Measurements from ENCODE around the gene SLC14A1. TPM values are rescaled to one million over a fixed set of nuclear protein-coding genes. Genes with fewer than 3 reads are reported as not detected.
"Not testable (repeated sequence)": the region's sequence is repeated elsewhere in the genome, so short reads cannot be mapped to it uniquely, and the experiment has no call there.

Gene SLC14A1
- polyA plus RNA-seq, 1 donor from 2014 or later = not detected

DNA sequence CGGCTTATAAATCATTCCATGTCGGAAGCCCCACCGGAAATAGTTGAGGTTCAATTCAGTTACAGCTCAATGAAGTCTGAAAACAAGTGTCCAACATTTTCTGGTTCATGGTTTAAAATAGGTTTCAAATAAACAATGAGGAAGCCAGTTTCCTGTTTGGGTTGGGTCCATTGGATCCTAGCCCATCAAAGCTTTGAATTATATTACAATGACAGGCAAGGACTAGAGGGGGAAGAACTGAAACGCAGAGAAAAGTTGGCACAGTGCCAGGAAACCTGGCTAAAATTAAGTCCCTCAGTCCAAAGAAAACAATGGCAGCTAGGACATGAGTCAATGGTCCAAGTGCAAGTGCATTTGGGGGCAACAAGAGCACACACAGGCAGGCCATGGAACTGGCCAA lies 32.0 kb downstream of the SLC14A1 start:
- no peaks in the 10 kb centered on the region for H3F3A ChIP-seq (ENCODE audit: insufficient read depth, low read length, poor library complexity, severe bottlenecking)
- H3K27me3 ChIP-seq (ENCODE audit: insufficient read depth, low read depth, low read length) = no peaks in the 10 kb centered on the region
- no peak for TF ChIP-seq EZH2 (IDR thresholded peaks at IDR 0.05; ENCODE audit: borderline replicate concordance, insufficient read depth, low read length, poor library complexity, severe bottlenecking)
- no peak for TF ChIP-seq TAF1 (IDR thresholded peaks at IDR 0.05; ENCODE audit: low read depth)
- TF ChIP-seq POLR2AphosphoS5 (IDR thresholded peaks at IDR 0.05) = no peak
- TF ChIP-seq EP300 (conservative IDR thresholded peaks at IDR 0.05; ENCODE audit: poor library complexity, severe bottlenecking) = no peak
- TF ChIP-seq MXI1 (conservative IDR thresholded peaks at IDR 0.05; ENCODE audit: poor library complexity, severe bottlenecking) = no peak
- TF ChIP-seq RAD21 (conservative IDR thresholded peaks at IDR 0.05) = no peak
- TF ChIP-seq, protein P1, sequence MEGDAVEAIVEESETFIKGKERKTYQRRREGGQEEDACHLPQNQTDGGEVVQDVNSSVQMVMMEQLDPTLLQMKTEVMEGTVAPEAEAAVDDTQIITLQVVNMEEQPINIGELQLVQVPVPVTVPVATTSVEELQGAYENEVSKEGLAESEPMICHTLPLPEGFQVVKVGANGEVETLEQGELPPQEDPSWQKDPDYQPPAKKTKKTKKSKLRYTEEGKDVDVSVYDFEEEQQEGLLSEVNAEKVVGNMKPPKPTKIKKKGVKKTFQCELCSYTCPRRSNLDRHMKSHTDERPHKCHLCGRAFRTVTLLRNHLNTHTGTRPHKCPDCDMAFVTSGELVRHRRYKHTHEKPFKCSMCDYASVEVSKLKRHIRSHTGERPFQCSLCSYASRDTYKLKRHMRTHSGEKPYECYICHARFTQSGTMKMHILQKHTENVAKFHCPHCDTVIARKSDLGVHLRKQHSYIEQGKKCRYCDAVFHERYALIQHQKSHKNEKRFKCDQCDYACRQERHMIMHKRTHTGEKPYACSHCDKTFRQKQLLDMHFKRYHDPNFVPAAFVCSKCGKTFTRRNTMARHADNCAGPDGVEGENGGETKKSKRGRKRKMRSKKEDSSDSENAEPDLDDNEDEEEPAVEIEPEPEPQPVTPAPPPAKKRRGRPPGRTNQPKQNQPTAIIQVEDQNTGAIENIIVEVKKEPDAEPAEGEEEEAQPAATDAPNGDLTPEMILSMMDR (IDR thresholded peaks at IDR 0.05; ENCODE audit: poor library complexity, severe bottlenecking) = no peak
- TF ChIP-seq SMC3 (conservative IDR thresholded peaks at IDR 0.05; ENCODE audit: poor library complexity) = no peak
- TF ChIP-seq, protein P2, sequence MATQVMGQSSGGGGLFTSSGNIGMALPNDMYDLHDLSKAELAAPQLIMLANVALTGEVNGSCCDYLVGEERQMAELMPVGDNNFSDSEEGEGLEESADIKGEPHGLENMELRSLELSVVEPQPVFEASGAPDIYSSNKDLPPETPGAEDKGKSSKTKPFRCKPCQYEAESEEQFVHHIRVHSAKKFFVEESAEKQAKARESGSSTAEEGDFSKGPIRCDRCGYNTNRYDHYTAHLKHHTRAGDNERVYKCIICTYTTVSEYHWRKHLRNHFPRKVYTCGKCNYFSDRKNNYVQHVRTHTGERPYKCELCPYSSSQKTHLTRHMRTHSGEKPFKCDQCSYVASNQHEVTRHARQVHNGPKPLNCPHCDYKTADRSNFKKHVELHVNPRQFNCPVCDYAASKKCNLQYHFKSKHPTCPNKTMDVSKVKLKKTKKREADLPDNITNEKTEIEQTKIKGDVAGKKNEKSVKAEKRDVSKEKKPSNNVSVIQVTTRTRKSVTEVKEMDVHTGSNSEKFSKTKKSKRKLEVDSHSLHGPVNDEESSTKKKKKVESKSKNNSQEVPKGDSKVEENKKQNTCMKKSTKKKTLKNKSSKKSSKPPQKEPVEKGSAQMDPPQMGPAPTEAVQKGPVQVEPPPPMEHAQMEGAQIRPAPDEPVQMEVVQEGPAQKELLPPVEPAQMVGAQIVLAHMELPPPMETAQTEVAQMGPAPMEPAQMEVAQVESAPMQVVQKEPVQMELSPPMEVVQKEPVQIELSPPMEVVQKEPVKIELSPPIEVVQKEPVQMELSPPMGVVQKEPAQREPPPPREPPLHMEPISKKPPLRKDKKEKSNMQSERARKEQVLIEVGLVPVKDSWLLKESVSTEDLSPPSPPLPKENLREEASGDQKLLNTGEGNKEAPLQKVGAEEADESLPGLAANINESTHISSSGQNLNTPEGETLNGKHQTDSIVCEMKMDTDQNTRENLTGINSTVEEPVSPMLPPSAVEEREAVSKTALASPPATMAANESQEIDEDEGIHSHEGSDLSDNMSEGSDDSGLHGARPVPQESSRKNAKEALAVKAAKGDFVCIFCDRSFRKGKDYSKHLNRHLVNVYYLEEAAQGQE (IDR thresholded peaks at IDR 0.05; ENCODE audit: borderline replicate concordance) = no peak
- no peaks in the 10 kb centered on the region for H3K79me2 ChIP-seq (replicated peaks; ENCODE audit: insufficient read depth, low read length)
- no peak overlapping the region for H2AFZ ChIP-seq (ENCODE audit: low read depth, low read length)
- H4K20me1 ChIP-seq (ENCODE audit: insufficient read depth) = no peaks in the 10 kb centered on the region
- no peaks in the 10 kb centered on the region for H3K9me3 ChIP-seq (ENCODE audit: low read length)
- no peaks in the 10 kb centered on the region for H3K36me3 ChIP-seq (ENCODE audit: insufficient read depth, low read length)
- H3K27ac ChIP-seq (ENCODE audit: low read length) = no peak overlapping the region
- H3K4me3 ChIP-seq (ENCODE audit: low read length) = no peak overlapping the region
- no peak overlapping the region for H3K9ac ChIP-seq (ENCODE audit: low read length)
- H3K9me2 ChIP-seq (ENCODE audit: insufficient read depth, low read length) = no peaks in the 10 kb centered on the region
- H3K4me2 ChIP-seq (ENCODE audit: low read length) = no peak overlapping the region

DNA sequence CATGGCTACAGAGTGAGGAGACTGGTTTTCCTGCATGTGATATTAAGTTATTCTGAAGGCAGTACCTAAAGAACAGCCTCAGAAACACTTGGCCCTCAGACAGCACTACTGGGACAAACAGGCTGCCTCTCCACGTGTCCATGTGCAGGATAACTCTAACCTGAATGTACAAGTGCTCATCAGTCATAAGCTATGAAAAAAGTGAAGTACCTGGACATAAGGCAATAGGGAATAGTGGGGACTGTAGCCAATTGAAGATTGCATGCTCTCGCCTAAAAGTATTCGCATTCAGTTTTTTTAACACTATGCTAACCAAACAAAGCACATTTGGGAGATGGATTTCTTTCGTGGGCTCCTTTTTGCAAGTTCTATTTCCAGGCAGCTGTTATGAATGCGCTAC lies 33.0 kb downstream of the SLC14A1 start:
- Histone ChIP-seq H3K27me3 (ENCODE audit: insufficient read depth, low read depth, low read length) (no peaks in the 10 kb centered on the region), H3F3A (ENCODE audit: insufficient read depth, low read length, poor library complexity, severe bottlenecking) (no peaks in the 10 kb centered on the region), H3K27ac (ENCODE audit: low read length) (no peak overlapping the region), H3K9ac (ENCODE audit: low read length) (no peak overlapping the region), H3K9me3 (ENCODE audit: low read length) (no peaks in the 10 kb centered on the region), H3K4me3 (ENCODE audit: low read length) (no peak overlapping the region), H3K79me2 (replicated peaks; ENCODE audit: insufficient read depth, low read length) (no peaks in the 10 kb centered on the region), H2AFZ (ENCODE audit: low read depth, low read length) (no peak overlapping the region), H3K36me3 (ENCODE audit: insufficient read depth, low read length) (no peaks in the 10 kb centered on the region), H3K4me2 (ENCODE audit: low read length) (no peak overlapping the region), H4K20me1 (ENCODE audit: insufficient read depth) (no peaks in the 10 kb centered on the region), H3K9me2 (ENCODE audit: insufficient read depth, low read length) (no peaks in the 10 kb centered on the region)
- TF ChIP-seq, protein P2 (IDR thresholded peaks at IDR 0.05; ENCODE audit: borderline replicate concordance) = no peak
- TF ChIP-seq EZH2 (IDR thresholded peaks at IDR 0.05; ENCODE audit: borderline replicate concordance, insufficient read depth, low read length, poor library complexity, severe bottlenecking) (no peak), POLR2AphosphoS5 (IDR thresholded peaks at IDR 0.05) (no peak), EP300 (conservative IDR thresholded peaks at IDR 0.05; ENCODE audit: poor library complexity, severe bottlenecking) (no peak), RAD21 (conservative IDR thresholded peaks at IDR 0.05) (no peak), TAF1 (IDR thresholded peaks at IDR 0.05; ENCODE audit: low read depth) (no peak), MXI1 (conservative IDR thresholded peaks at IDR 0.05; ENCODE audit: poor library complexity, severe bottlenecking) (no peak), SMC3 (conservative IDR thresholded peaks at IDR 0.05; ENCODE audit: poor library complexity) (no peak)
- TF ChIP-seq, protein P1 (IDR thresholded peaks at IDR 0.05; ENCODE audit: poor library complexity, severe bottlenecking) = no peak

DNA sequence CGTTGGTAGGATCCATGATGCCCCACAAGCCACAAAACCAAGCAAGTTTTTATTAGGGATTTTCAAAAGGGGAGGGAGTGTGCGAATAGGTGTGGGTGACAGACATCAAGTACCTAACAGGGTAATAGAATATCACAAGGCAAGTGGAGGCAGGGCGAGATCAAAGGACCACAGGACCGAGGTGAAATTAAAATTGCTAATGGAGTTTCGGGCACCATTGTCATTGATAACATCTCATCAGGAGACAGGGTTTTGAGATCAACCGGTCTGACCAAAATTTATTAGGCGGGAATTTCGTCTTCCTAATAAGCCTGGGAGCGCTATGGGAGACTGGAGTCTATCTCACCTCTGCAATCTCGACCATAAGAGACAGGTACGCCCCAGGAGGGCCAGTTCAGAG lies 33.7 kb downstream of the SLC14A1 start:
- H3K79me2 ChIP-seq (replicated peaks; ENCODE audit: insufficient read depth, low read length); H4K20me1 ChIP-seq (ENCODE audit: insufficient read depth); H3K27ac ChIP-seq (ENCODE audit: low read length); H2AFZ ChIP-seq (ENCODE audit: low read depth, low read length); H3K36me3 ChIP-seq (ENCODE audit: insufficient read depth, low read length); H3K9ac ChIP-seq (ENCODE audit: low read length); H3K4me2 ChIP-seq (ENCODE audit: low read length); H3K9me2 ChIP-seq (ENCODE audit: insufficient read depth, low read length); H3K9me3 ChIP-seq (ENCODE audit: low read length); H3F3A ChIP-seq (ENCODE audit: insufficient read depth, low read length, poor library complexity, severe bottlenecking); H3K27me3 ChIP-seq (ENCODE audit: insufficient read depth, low read depth, low read length); H3K4me3 ChIP-seq (ENCODE audit: low read length): not testable (repeated sequence)

Measured in neural cell (in vitro differentiated cells).